Mesenchymal stem cell (in vitro differentiated cells and primary cell): ENCODE data around the gene RFC2.
"Not testable (repeated sequence)": the region's sequence is repeated elsewhere in the genome, so short reads cannot be mapped to it uniquely, and the experiment has no call there.

ENCODE experiments used
- DNase-seq: peaks from one replicate; pipeline ENCODE4 v3.0.0-alpha.2; 2013
- H2AFZ ChIP-seq: one replicate; pipeline ENCODE4 v1.6.1; 2013; ENCODE audit warnings: low read depth, mild to moderate bottlenecking, control low read depth, inconsistent platforms, low read length, moderate library complexity
- H2AK5ac ChIP-seq: 2 replicates; pipeline ENCODE4 v1.6.1; 2013; ENCODE audit warnings: low read length, moderate library complexity, mild to moderate bottlenecking, inconsistent platforms; ENCODE audit not compliant: severe bottlenecking
- H2BK120ac ChIP-seq: one replicate; pipeline ENCODE4 v1.6.1; 2013; ENCODE audit warnings: low read depth, mild to moderate bottlenecking, inconsistent platforms, low read length, moderate library complexity
- H2BK12ac ChIP-seq, 2 experiments: one replicate each; pipeline ENCODE4 v1.6.1; 2013; ENCODE audit warnings: inconsistent platforms in 2 of 2, low read length in 2 of 2, mild to moderate bottlenecking in 2 of 2, moderate library complexity in 2 of 2, control low read depth in 1 of 2
- H2BK15ac ChIP-seq: one replicate; pipeline ENCODE4 v1.6.1; 2013; ENCODE audit warnings: mild to moderate bottlenecking, low read depth, inconsistent platforms; ENCODE audit not compliant: poor library complexity, severe bottlenecking
- H2BK5ac ChIP-seq: 2 replicates; pipeline ENCODE4 v1.6.1; 2013; ENCODE audit warnings: low read depth, mild to moderate bottlenecking, low read length, control low read depth, inconsistent platforms; ENCODE audit not compliant: poor library complexity, severe bottlenecking
- H3K14ac ChIP-seq, 2 experiments: one replicate each; pipeline ENCODE4 v1.6.1; 2013; ENCODE audit warnings: inconsistent platforms in 2 of 2, low read length in 2 of 2, control low read depth in 1 of 2, mild to moderate bottlenecking in 1 of 2, moderate library complexity in 1 of 2
- H3K18ac ChIP-seq, 2 experiments: one replicate each; pipeline ENCODE4 v1.6.1; 2013; ENCODE audit warnings: inconsistent platforms in 2 of 2, low read length in 2 of 2, control low read depth in 1 of 2, low read depth in 1 of 2, mild to moderate bottlenecking in 1 of 2
- H3K23ac ChIP-seq, 2 experiments: one replicate each; pipeline ENCODE4 v1.6.1; 2013; ENCODE audit warnings: inconsistent platforms in 2 of 2, low read length in 2 of 2, mild to moderate bottlenecking in 2 of 2, moderate library complexity in 2 of 2, control low read depth in 1 of 2
- H3K27ac ChIP-seq: 2 replicates; pipeline ENCODE4 v1.5.1; 2013; ENCODE audit warnings: mild to moderate bottlenecking, moderate library complexity, low read length, control low read depth, inconsistent platforms; ENCODE audit not compliant: poor library complexity, severe bottlenecking
- H3K27me3 ChIP-seq, 2 experiments: 2 replicates each; pipeline versions ENCODE4 v1.6.1 to v1.7.0; 2013; ENCODE audit warnings: low read length in 2 of 2, mild to moderate bottlenecking in 2 of 2, moderate library complexity in 2 of 2, control low read depth in 1 of 2, inconsistent platforms in 1 of 2; ENCODE audit not compliant: control insufficient read depth in 1 of 2, insufficient read depth in 1 of 2
- H3K36me3 ChIP-seq, 2 experiments: 2 replicates each; pipeline versions ENCODE4 v1.6.1 to v1.7.0; 2013; ENCODE audit warnings: low read length in 2 of 2, control low read depth in 1 of 2, inconsistent platforms in 1 of 2, low read depth in 1 of 2, mild to moderate bottlenecking in 1 of 2; ENCODE audit not compliant: insufficient read depth in 2 of 2, control insufficient read depth in 1 of 2
- H3K4ac ChIP-seq, 2 experiments: one replicate each; pipeline ENCODE4 v1.6.1; 2013; ENCODE audit warnings: inconsistent platforms in 2 of 2, low read length in 2 of 2, mild to moderate bottlenecking in 2 of 2, moderate library complexity in 2 of 2, control low read depth in 1 of 2, low read depth in 1 of 2
- H3K4me1 ChIP-seq: 2 replicates; pipeline ENCODE4 v1.6.1; 2013; ENCODE audit warnings: low read depth, low read length, control low read depth; ENCODE audit not compliant: control insufficient read depth, insufficient read depth
- H3K4me2 ChIP-seq: 2 replicates; pipeline ENCODE4 v1.6.1; 2013; ENCODE audit warnings: low read length, mild to moderate bottlenecking, inconsistent platforms; ENCODE audit not compliant: poor library complexity, severe bottlenecking
- H3K4me3 ChIP-seq, 2 experiments: 2 replicates each; pipeline versions ENCODE4 v1.5.1 to v1.7.0; 2013; ENCODE audit warnings: low read length in 2 of 2, mild to moderate bottlenecking in 2 of 2, control low read depth in 1 of 2, low read depth in 1 of 2; ENCODE audit not compliant: insufficient read depth in 1 of 2
- H3K79me1 ChIP-seq: replicated peaks from 2 replicates; pipeline ENCODE4 v1.6.1; 2013; ENCODE audit warnings: mild to moderate bottlenecking, control low read depth, low read length, inconsistent platforms; ENCODE audit not compliant: poor library complexity, severe bottlenecking
- H3K9ac ChIP-seq: 2 replicates; pipeline ENCODE4 v1.7.0; 2013; ENCODE audit warnings: mild to moderate bottlenecking, low read length, moderate library complexity
- H3K9me3 ChIP-seq: 2 replicates; pipeline ENCODE4 v1.7.0; 2013; ENCODE audit warnings: mild to moderate bottlenecking, low read length; ENCODE audit not compliant: control insufficient read depth
- H4K8ac ChIP-seq: one replicate; pipeline ENCODE4 v1.6.1; 2013; ENCODE audit warnings: inconsistent platforms, mild to moderate bottlenecking, low read length, moderate library complexity
- H4K91ac ChIP-seq: one replicate; pipeline ENCODE4 v1.6.1; 2013; ENCODE audit warnings: mild to moderate bottlenecking, low read length, inconsistent platforms
- WGBS: methylation state at CpG from one replicate; pipeline ENCODE4 v1.1.7; 2013; ENCODE audit warnings: mixed read lengths; 5-methylcytosine and 5-hydroxymethylcytosine counted together

Gene RFC2

DNA sequence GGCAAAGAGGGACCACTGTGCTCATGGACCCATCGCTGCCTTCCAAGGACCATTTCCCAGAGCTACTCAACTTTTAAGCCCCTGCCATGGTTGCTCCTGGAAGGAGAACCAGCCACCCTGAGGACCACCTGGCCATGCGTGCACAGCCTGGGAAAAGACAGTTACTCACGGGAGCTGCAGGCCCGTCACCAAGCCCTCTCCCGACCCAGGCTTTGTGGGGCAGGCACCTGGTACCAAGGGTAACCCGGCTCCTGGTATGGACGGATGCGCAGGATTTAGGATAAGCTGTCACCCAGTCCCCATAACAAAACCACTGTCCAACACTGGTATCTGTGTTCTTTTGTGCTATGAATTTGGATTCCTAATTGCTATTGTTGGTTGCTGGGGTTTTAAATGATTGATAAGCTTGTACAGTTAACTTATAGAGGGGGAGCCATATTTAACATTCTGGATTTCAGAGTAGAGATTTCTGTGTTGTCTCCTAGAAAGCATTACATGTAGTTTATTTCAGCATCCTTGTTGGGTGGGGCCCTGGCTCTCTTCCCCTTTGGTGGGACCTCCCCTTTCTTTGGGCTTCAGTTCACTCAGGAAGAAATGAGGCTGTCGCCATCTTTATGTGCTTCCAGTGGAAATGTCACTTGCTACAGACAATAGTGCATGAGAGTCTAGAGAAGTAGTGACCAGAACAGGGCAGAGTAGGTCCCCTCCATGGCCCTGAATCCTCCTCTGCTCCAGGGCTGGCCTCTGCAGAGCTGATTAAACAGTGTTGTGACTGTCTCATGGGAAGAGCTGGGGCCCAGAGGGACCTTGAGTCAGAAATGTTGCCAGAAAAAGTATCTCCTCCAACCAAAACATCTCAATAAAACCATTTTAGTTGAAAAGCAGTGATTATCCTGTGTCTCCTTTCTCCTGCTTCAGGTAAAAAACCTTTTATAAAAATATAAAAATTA is 25.0 kb downstream of the RFC2 start:
- H2AK5ac ChIP-seq, result no peak overlapping the region
- no peak overlapping the region for H3K23ac ChIP-seq
- no peak overlapping the region for H3K4ac ChIP-seq
- WGBS, result 97% methylated on average over 8 of the region's 9 CpGs
- no peaks in the 10 kb centered on the region for H3K9me3 ChIP-seq
- H2BK5ac ChIP-seq, result no peak overlapping the region
- H3K4me2 ChIP-seq, result no peak overlapping the region
- H3K27ac ChIP-seq, result no peak overlapping the region
- peak overlapping the region in 1 of 2 experiments; percentile 86 for H2BK12ac ChIP-seq
- no peak for DNase-seq
- H3K79me1 ChIP-seq, result peaks cover 1% of the 10 kb centered on the region
- peaks cover 37 to 46% of the 10 kb centered on the region in 2 experiments for H3K36me3 ChIP-seq
- H3K9ac ChIP-seq, result no peak overlapping the region
- peak overlapping the region in 1 of 2 experiments; percentile 32 for H3K18ac ChIP-seq
- H3K4me1 ChIP-seq, result no peaks in the 10 kb centered on the region
- no peak overlapping the region for H2BK120ac ChIP-seq
- H3K14ac ChIP-seq, result no peak overlapping the region
- no peak overlapping the region for H4K8ac ChIP-seq
- no peak overlapping the region for H2AFZ ChIP-seq
- no peak overlapping the region for H4K91ac ChIP-seq
- H3K27me3 ChIP-seq, result no peaks in the 10 kb centered on the region
- H2BK15ac ChIP-seq, result no peak overlapping the region
- no peak overlapping the region for H3K4me3 ChIP-seq

DNA sequence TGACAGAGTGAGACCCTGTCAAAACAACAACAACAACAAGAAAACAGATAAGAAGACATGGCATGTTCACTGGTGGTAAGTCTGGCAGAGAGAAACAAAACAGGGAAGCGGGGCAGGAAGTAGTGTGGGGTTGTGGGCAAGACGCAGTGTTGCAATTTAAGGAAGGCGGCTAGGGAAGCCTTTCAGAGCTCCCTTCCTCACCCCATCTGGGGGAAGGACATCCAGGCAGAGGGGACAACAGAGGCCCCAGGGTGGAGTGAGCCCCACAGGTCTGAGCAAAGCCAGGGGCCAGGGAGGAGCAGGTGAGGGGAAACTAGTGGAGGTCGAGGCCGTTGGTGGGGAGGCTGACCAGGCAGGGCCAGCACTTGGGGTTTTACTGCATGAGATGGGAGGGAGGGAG is 27.6 kb downstream of the RFC2 start:
- 98% methylated on average over 5 of the region's 5 CpGs for WGBS

DNA sequence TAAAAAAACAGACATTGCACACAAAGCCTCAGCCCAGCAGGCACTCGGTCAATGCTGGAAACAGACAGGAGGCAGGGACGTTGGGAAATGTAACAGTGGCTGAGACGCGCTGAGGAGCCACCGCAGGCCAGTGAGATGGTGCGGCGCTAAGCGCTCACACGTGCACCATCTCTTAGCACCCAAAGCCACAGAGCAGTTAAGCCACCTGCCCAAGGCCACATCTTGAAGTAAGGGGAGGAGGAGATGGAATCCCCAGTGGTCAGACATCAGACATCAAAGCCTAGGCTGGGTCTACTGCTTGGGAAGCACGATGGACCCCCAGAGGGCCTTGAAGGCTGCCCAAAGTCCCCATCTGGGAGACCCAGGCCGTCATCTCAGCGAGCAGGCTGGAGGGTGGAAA is 28.8 kb downstream of the RFC2 start:
- peak overlapping the region in 1 of 2 experiments; percentile 9 for H2BK12ac ChIP-seq
- WGBS, result 97% methylated on average over 12 of the region's 12 CpGs

More for the DNA sequence above, 27.6 kb downstream of the RFC2 start:
- H3K4me2 ChIP-seq, result no peak overlapping the region
- H2BK120ac ChIP-seq, result no peak overlapping the region
- no peak overlapping the region for H2BK12ac ChIP-seq
- no peak overlapping the region for H3K4ac ChIP-seq
- no peaks in the 10 kb centered on the region for H3K27me3 ChIP-seq
- H3K27ac ChIP-seq, result no peak overlapping the region
- no peaks in the 10 kb centered on the region for H3K4me1 ChIP-seq
- no peak overlapping the region for H2BK15ac ChIP-seq
- H3K9me3 ChIP-seq, result no peaks in the 10 kb centered on the region
- H4K8ac ChIP-seq, result no peak overlapping the region
- H3K36me3 ChIP-seq, result peaks cover 23 to 46% of the 10 kb centered on the region in 2 experiments
- H3K23ac ChIP-seq, result no peak overlapping the region
- H3K4me3 ChIP-seq, result no peak overlapping the region
- H3K79me1 ChIP-seq, result no peaks in the 10 kb centered on the region
- no peak overlapping the region for H2AFZ ChIP-seq
- H3K14ac ChIP-seq, result no peak overlapping the region
- no peak overlapping the region for H2AK5ac ChIP-seq
- DNase-seq, result no peak
- H3K18ac ChIP-seq, result no peak overlapping the region
- H3K9ac ChIP-seq, result no peak overlapping the region
- H4K91ac ChIP-seq, result peak overlapping the region; percentile 39
- no peak overlapping the region for H2BK5ac ChIP-seq

DNA sequence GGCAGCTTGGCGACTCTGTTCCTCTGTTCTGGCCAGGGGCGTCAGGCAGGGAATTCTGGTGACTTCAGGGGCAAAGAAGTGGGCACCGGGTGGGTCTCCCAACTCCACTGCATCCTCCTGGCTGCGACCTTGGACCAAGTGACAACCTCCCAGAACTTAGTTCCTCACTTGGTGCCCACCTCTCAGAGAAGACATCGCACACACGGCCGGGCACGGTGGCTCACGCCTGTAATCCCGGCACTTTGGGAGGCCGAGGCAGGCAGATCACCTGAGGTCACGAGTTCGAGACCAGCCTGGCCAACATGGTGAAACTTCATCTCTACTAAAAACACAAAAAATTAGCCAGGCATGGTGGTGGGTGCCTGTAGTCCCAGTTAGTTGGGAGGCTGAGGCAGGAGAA is 29.3 kb downstream of the RFC2 start:
- not testable (repeated sequence) for H3K18ac ChIP-seq, H3K79me1 ChIP-seq, H3K27ac ChIP-seq, H2BK120ac ChIP-seq, H3K14ac ChIP-seq, H2AFZ ChIP-seq, DNase-seq, H3K4me1 ChIP-seq, H2AK5ac ChIP-seq, H2BK12ac ChIP-seq, H3K27me3 ChIP-seq, H2BK15ac ChIP-seq, H2BK5ac ChIP-seq, H3K9me3 ChIP-seq, H4K8ac ChIP-seq, H3K4ac ChIP-seq, H4K91ac ChIP-seq, H3K23ac ChIP-seq, H3K9ac ChIP-seq, H3K4me2 ChIP-seq, H3K4me3 ChIP-seq
- WGBS, result over 99% methylated on average over 11 of the region's 13 CpGs
- H3K36me3 ChIP-seq, result peaks cover 17 to 33% of the 10 kb centered on the region in 2 experiments

More for the DNA sequence above, 28.8 kb downstream of the RFC2 start:
- H2BK120ac ChIP-seq, result no peak overlapping the region
- no peak overlapping the region for H2AK5ac ChIP-seq
- no peak overlapping the region for H3K27ac ChIP-seq
- H3K18ac ChIP-seq, result no peak overlapping the region
- no peak overlapping the region for H2BK5ac ChIP-seq
- H2BK15ac ChIP-seq, result no peak overlapping the region
- H2AFZ ChIP-seq, result no peak overlapping the region
- no peak overlapping the region for H3K4me2 ChIP-seq
- no peaks in the 10 kb centered on the region for H3K4me1 ChIP-seq
- H3K9ac ChIP-seq, result no peak overlapping the region
- H3K36me3 ChIP-seq, result peaks cover 17 to 36% of the 10 kb centered on the region in 2 experiments
- no peaks in the 10 kb centered on the region for H3K79me1 ChIP-seq
- DNase-seq, result no peak
- no peak overlapping the region for H3K4me3 ChIP-seq
- no peak overlapping the region for H3K14ac ChIP-seq
- H4K91ac ChIP-seq, result no peak overlapping the region
- H3K9me3 ChIP-seq, result no peaks in the 10 kb centered on the region
- no peak overlapping the region for H3K4ac ChIP-seq
- no peak overlapping the region for H3K23ac ChIP-seq
- no peak overlapping the region for H4K8ac ChIP-seq
- no peaks in the 10 kb centered on the region for H3K27me3 ChIP-seq
